CD4-positive, alpha-beta T cell treated with Interferon alpha-2 for 1 hour (primary cell): Measurements from ENCODE around the gene DAPP1.

Experiments used
- DNase-seq, 2 donors: peaks; one replicate each; pipeline ENCODE4 v3.0.0-alpha.2; 2020 to 2022

Gene DAPP1

DNA sequence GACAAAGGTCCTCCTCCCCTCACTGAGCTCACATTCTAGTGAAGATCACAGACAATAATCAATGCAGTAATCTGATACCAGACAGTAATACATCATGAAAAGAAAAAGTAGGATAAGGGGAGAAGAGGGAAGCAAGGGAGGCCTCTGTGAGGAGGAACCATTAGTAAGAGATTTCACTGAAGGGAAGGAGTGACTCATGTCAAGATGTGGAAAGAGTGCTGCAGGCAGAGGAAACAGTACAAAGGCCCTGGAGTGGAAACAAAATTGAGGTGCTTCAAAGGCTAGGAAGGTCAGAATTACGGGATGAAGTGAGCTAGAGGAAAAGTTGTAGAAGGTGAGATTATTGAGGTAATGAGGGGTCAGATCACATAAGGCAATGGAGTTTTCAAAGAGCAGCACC lies 39.5 kb downstream of the DAPP1 start:
- peak in 1 of 2 donors; percentile 28 for DNase-seq

DNA sequence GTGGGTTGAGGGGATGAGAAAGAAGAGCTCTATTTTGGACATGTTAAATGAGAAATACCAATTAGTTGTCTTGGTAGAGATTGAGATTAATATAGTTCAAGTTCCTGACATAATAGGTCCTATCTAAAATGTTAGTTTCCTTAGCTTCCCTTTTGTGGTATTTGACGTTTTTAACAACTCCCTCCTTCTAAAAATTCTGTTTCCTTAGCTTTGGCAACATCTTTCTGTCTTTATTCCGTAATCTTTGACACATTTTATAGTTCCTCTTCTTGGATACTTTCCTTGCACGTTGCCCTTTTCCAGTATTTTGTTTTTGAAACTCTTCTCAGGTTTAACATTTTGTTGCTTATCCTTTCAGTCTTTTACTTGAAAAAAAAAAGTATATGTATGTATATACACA lies 40.7 kb downstream of the DAPP1 start:
- no peak for DNase-seq

DNA sequence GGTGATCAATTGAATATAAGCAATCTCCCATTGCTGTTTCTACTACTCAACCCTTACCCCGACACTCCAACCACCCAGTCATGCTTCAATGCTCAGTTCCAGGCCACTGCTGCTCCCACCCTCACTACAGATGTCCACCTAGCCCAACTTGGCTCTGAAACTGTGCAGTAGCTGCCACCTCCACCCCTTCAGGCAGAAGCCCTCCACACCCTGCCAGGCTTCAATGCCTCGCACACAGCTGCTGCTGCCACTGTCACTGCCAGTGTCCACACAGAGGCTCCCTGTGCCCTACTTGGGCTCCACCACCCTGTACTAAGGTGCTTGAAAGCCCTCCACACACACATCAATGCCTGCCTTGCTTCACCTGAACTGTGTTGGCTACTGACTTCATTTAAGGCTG lies 43.0 kb downstream of the DAPP1 start:
- DNase-seq, result no peak

DNA sequence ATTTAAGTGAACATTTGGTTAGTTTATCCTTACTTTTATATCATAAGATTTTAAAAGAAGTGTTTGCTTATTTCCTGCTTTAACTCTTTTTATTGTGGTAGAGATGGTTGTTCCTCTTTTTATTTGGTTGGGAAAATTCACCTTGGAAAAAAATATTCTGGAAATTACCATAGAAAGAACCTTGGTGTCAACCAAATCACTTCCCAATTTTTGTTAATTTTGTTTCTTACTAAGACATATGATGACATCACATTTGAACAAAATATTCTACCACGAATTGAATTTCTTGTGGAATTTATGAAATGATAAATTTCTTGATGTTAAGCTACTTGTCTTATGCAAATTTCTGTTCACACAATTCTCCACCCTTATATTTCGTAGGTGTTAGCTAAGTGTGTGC lies 43.9 kb downstream of the DAPP1 start:
- no peak for DNase-seq

DNA sequence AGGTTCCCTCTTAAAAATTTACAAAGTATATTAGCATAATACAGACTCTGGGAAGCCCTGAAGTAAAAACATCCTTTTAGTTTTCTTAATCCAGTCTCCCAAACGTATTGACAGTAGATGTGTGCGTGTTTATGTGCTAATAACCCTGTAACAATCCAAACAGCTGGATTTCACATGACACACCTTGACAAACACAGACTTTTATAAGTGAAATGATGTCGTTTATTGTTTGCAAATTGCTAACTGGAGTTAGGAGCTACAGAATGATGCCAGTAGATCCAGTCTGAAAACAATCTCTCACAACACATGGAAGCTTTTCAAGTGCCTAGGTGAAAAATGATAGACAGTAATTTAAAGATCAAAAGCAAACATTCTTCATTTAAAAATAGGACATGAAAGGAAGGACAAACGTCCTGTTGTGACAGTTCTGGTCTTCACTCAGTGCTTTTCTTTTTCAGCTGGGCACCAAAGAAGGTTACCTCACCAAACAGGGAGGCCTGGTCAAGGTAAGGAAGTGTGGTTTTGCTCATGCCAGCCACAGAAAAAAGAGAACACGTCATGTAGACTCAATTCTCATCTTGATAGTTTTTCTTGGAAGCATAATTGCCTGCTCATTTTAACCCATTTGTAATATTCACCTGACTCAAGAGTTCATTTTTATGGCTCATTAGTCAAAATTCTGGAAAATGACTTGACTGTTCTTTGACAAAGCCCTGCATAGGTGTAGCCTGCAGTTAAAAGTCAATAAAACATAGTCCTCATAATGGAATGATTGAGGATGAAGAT lies 44.7 kb downstream of the DAPP1 start:
- no peak for DNase-seq

DNA sequence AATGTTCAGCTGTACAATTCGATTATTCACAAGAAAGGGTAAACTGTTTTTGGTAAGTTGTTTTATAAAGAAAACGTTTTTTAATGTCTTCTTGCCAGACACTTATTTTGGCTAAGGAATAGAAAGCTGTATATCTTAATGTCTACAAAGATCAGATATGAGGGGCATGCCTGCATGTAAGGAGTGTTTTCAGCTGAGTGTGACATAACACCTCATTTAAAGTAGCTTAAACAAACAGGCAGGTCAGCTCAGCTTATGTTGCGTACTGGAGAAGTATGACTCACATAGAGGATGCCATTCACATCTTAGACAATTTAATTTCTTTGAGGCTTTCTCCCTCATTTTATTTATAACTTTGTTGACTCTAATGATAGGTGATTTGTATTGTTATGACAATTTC lies 47.2 kb downstream of the DAPP1 start:
- no peak for DNase-seq

DNA sequence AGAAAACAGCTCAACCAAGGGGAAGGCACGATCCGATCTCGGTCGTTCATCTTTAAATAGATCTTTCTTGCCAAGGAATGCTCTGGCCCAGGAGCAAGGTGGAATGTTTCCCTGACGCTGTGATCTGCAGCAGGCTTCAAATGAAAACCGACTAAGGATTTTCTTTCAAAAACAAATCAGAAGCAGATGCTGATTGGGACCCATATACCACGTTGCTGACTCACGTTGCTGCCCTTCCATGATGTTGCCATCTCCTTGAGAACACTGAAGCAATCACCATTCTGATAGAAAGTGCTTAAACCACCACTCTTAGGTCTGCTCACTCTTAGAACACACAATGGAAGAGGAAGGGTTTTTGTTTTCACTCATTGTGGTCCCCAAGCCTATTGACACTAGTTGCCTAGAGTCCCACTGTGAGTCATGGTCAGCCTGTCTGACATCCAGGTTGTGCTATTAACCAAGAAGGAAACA lies 51.5 kb downstream of the DAPP1 start:
- DNase-seq, result no peak

DNA sequence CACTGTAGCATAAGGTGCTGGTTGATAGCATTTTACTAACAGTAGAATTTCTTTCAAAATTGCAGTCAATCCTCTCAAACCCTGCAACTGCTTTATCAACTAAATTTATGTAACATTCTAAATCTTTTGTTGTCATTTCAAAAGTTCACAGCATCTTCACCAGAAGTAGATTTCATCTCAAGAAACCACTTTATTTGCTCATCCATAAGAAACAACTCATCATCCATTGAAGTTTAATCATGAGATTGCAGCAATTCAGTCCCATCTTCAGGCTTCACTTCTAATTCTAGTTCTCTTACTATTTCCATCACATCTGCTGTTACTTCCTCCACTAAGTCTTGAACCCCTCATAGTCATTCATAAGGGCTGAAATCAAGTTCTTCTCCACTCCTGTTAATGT lies 55.9 kb downstream of the DAPP1 start:
- DNase-seq, result no peak

DNA sequence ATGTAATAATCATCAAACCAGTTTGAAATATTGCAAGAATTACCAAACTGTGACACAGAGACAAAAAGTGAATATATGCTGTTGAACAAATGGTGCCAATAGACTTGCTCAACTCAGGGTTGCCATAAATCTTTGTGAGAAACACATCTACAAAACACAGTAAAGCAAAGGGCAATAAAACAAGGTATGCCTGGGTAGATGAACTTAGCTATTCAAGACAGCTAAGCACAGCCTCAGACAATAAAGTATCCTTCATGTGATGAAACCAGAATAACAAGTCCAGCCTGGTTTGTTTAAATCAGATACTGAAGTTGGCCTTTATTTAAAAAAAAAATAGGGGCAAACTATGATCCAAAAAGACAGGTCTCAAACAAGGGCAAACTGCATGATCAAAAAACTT lies 58.4 kb downstream of the DAPP1 start:
- no peak for DNase-seq

DNA sequence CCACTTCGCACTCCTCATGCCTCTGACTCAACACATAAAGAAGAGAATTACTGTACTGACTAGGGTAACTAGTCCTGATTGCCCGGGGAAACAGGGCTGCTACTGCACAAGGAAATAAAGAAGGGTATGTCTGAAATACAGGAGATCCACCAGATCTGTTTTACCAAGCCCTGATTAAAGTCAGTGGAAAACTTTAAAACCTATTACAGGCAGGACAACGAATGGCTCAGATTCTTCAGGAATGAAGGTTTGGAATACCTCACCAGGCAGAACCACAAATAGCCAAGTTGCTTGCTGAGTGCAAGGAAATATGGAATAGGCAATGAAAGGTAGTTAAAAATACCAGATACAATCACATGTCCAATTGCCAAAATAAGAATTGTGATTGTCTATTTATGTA lies 60.3 kb downstream of the DAPP1 start:
- no peak for DNase-seq

DNA sequence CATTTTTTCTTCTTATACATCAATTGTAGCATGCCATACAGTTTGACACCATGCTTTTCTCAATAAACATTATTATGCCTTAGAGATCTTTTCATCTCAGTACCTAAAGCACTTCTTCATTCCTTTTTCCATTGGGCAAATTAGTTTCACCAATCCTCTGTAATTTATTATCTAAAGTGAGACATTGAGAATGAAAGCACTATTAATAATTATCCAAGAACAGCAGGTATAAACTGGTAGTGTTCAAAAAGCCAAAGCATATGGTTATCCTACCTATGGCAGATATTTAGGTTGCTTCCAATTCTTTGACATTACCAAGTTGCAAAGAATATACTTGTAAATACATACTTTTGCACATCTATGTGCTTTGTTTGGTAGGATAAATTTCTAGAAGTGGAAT lies 62.0 kb downstream of the DAPP1 start:
- DNase-seq, result no peak

DNA sequence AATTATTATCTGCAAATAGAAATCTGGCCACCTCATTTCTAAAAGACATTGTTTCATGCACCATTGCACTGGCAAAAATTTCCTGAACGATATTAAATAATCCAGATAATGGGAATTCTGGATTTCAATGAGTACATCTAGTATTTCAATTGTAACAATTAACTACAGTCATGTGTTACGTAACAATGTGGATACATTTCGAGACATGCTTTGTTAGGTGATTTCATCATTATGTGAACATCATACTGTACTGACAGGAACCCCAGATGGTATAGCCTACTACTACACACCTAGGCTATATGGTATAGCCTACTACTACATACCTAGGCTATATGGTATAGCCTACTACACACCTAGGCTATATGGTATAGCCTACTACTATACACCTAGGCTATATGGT lies 62.8 kb downstream of the DAPP1 start:
- no peak for DNase-seq

DNA sequence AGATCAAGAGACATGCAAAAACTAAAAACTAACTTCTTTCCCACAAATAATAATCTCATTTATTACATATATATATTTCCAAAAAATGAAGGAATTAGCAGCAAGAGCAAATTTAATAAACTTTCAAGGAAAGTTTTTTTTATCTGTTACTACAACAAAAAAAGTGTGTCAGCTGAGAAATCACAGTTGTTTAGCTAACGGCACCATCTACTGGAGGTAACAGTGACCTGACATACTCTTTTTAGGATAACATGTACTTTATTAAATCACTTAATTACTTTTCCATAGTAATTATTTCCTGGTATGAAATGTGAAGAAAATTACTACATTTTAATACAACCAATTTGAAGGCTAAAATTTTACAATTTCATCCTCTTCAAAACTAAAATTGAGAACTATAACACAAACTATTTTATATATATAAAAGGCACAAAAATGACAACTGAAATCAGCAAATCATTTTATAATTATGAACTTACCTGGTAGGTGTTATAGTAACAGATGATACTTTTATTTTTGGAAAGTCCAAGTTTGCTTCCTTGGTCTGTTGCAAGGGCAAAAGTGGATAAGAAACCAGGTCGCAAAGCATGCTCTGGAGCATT lies 68.5 kb downstream of the DAPP1 start:
- peak; percentile 37 to 68 for DNase-seq

DNA sequence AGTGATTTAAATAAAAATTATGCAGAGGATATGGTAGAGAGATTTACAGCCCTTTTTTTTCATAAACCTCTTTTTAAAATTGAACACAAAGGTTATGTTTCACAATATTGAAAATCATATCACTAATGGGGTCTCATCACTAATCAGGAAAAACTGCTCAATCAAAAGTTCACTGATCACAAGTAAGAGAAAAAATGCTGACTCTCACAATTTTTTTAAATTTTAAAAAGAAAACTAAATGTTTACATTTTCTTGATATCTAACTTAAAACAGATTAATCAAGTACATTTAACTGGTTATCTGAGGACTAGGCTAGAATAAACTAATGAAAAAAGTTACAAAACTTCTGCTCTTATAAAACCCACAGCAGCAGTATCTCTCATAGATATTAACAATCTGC lies 69.1 kb downstream of the DAPP1 start:
- no peak for DNase-seq

DNA sequence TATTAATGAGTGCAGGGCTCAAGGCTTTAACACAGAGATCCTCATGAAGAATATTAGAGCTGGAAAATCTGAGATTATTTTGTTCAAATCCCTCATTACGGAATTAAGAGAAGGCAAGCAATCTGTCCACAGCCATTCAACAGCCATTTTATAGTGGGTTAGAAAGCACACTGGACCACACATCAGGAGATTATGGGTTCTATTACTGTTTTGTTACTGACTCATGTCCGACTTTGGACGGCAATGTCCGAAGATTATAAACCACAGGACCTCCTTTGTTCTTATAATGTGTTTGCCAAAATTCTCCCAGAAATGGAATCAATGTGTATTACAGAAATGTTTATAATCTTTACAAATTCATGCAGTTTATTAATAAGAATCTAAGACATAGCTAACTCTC lies 69.5 kb downstream of the DAPP1 start:
- no peak for DNase-seq

DNA sequence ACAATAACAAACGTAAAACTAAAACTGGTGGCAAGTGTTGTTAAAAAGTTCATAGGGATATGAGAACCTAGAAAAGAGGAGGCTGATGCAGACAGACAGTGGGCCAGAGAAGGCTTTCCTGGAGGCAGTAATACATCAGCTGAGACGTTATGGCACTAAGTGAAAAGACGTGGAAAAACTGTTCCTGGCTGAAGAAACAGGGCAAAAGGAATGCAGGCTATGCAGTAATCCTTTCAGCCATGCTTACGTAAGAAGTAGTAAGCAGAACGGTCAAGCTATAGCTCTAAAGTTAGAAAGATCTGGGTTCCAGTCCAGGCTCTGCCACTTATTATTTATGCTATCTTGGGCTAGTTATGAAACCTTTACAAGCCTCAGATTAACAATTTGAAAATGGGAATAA lies 71.2 kb downstream of the DAPP1 start:
- DNase-seq, result no peak

DNA sequence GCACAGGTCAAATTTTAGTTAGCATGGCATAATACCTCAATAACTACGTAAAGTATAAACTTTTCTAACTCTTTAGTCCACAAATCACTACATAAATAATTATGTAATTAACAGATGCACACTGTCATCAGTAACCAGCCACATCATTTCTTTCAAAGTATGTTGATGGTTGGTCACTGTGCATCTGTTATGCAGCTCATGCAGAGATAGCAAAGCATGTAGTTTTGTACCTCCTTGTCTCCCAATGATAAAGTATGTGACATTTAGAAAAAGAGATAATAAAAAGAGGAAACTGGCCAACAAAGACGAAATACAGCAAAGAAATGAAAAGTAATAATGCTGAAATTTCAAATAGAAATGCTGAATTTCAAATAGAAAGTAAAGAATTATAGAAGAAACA lies 74.7 kb downstream of the DAPP1 start:
- DNase-seq, result no peak

DNA sequence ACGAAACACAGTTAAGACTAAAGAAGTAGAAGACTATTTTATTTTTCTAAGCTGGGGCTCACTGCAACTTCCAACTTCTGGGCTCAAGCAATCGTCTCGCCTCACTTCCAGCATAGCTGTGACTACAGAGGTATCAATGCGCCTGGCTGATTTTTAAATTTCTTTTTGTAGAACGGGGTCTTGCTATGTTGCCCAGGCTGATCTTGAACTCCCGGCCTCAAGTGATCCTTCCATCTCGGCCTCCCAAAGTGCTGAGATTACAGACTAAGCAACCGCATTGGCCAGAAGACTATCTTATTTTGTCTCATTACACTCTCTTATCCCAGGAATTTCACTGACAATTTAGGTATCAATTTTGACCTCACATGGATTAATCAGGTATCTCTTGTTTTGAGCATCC lies 76.4 kb downstream of the DAPP1 start:
- no peak for DNase-seq

DNA sequence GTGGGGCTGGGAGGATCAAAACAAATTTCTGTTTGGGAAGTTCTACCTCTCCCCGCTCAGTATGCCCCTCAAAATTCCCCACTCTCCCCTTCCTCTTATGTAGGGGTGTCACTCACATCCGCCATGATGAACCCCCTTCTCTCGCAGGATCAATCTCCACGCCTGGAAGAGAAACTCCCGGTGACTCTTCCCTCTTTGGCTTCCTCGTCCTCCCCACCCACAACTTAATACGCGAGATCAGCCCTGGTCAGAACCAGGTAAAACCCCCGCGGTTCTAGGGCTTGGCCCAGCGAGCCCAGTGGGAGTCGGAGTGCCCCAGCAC lies 77.2 kb downstream of the DAPP1 start:
- no peak for DNase-seq

DNA sequence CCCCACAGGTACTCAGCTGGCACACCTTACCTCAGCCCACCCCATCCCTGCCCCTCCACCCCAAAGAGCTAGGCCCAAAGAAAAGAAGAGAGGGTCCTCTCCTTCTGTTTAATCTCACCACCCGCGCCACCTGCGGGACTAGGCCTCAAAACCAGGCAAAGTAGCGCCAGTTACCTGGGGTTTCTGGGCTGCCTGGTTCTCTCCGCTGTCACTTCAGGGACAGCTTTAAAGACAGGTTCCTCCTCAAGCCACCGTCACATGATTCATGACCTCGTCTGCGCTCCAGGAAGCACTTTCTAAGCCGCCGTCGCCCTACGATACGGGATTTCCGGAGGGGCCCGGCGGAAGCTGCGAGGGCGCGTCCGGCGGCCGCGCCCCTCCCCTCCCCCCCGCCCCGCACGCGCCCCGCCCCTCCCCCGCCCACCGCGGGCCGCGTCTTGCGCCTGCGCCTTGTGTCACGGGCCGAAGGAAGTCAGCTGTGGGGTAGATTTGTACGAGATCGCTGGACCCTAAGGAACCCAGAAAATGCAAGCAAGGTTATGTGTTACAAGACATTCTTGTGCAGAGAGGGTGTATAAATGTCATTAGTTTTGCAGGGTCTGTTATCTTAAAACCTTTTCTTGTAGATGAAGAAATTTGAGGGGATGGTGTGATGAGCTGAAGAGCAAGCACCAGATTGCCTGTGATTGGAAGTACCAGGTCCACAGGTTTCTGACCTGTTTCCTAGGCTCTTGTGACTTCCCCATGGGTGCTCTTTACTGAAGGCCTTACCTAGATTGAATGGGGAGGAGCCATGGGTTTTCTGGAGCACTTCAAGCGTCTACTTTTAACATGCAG lies 77.8 kb downstream of the DAPP1 start, which contains the start of gene LAMTOR3:
Gene LAMTOR3, minus strand, starts transcription at position 267 of the 837 bp plus-strand sequence. CDS start 464 bp downstream, outside the sequence.
- DNase-seq, result peak; percentile 94 to 95

DNA sequence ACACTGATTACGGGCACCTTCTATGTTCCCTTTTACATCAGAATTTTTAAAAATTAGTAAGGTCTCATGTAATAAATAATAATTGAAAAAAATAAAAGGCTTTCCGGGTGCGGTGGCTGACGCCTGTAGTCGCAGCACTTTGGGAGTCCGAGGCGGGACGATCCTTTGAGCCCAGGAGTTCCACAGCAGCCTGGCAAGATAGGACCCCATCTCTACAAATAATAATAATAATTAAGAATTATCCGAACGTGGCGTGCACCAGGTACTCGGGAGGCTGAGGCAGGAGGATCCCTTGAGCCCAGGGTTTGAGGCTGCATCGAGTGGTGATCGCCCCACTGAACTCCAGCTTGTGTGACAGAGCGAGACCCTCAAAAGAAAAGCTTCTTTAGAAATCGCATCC lies 78.4 kb downstream of the DAPP1 start:
- DNase-seq, result no peak

DNA sequence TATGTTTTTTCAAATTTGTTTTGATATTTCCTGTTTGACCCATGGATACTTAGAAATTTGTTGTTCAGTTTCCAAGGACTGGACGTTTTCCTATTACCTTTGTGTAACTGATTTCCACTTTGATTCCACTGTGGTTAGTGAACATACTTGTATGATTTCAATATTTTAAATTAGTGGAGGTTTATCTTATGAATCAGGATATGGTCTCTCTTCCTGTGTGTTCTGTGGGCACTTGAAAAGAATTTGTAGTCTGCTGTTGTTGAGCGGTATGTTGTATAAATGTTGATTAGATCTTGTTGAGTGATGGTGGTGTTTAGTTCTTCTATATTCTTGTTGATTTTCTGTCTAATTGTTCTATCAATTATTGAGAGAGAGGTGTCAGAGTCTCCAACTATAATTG lies 98.8 kb downstream of the DAPP1 start:
- DNase-seq, result no peak

DNA sequence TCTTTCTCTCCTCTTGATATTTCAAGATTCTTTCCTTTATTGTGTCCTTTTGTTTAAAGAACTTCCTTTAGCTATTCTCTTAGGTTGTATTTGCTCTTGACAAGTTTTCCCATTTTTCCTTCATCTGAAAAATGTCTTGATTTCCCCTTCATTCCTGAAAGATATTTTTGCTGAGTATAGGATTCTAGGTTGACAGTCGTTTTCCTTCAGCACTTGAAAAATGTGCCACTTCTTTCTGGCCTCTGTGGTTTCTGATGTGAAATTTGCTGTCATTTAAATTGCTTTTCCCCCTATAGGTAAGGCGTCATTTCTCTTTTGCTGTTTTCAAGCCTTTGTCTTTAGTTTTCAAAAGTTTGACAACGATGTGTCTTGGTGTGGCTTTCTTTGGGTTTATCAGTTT lies 100.9 kb downstream of the DAPP1 start:
- no peak for DNase-seq

DNA sequence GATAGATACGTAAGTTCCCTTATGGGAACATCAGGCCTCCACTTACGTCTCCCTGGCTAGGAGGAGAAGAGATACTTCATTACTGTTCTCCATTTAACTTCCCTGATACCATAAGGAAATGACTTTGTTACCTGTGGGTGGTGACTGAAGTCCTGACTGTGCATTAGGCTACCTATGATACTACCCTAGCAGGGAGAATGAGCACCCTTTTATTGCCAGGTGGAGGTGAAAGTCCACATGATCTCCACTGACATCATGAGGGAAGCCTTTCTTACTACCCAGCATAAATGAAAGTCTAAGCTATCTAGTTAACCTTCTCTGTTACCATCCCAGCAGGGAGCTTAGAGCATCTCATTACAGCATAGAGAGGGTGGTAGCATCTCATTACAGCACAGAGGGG lies 102.0 kb downstream of the DAPP1 start:
- DNase-seq, result no peak
